HepG2 (cell line): ENCODE data around the gene UQCR11. TPM values are rescaled to one million over a fixed set of nuclear protein-coding genes. Genes with fewer than 3 reads are reported as not detected.

Experiments
- ATAC-seq: fragments of 200-7000 bp; cut with Tn5 transposase; 3 replicates; pipeline ENCODE4 v1.9.1; 2020; ENCODE audit warnings: mild to moderate bottlenecking, moderate library complexity
- BruUV-seq: library from RNA; stranded (reverse); fragments of 400-500 nt; replicated peaks from 2 replicates; lab custom pipeline; 2021; lab: Mats Ljungman, UMichigan
- CTCF ChIA-PET: fragments of 300-600 bp; formaldehyde crosslinking; extraction: SDS; loops from one replicate; lab custom pipeline; 2021; ENCODE audit warnings: low total read pairs, inconsistent platforms, low intra/inter-chr PET ratio; lab: Yijun Ruan, JAX
- POLR2A ChIA-PET: fragments of 350-600 bp; sonication (Branson Sonifier 250); formaldehyde crosslinking; loops from one replicate; lab custom pipeline; 2020; ENCODE audit warnings: antibody characterized with exemption, inconsistent platforms; lab: Yijun Ruan, JAX
- DNase-seq: peaks from one replicate; pipeline ENCODE4 v3.0.0-alpha.2; 2015; ENCODE audit warnings: low spot score
- FAIRE-seq: peaks from 3 replicates; lab custom pipeline; 2011; peaks lifted over from hg19 to GRCh38; lab: Jason Lieb, UNC
- H2AFZ ChIP-seq: one replicate; pipeline ENCODE4 v1.6.1; 2011; ENCODE audit warnings: low read length, inconsistent platforms
- H3K27ac ChIP-seq: fragments of 300-600 bp; 3 replicates; pipeline ENCODE4 v1.8.0; 2011; ENCODE audit warnings: mixed run types, mild to moderate bottlenecking, mixed read lengths, low read length, inconsistent platforms; ENCODE audit not compliant: insufficient read depth; ENCODE audit errors: extremely low read length
- H3K27me3 ChIP-seq, 2 experiments: fragments of 200-600 bp in 1 of 2; 2 replicates in 1 of 2; 3 replicates in 1 of 2; pipeline versions ENCODE4 v1.6.0 to v1.8.0; 2011; ENCODE audit warnings: low read length in 2 of 2, mild to moderate bottlenecking in 2 of 2, moderate library complexity in 2 of 2, inconsistent platforms in 1 of 2; ENCODE audit not compliant: insufficient read depth in 2 of 2, control insufficient read depth in 1 of 2
- H3K36me3 ChIP-seq, 2 experiments: fragments of 200-600 bp in 1 of 2; replicated peaks in 1 of 2; 2 replicates in 1 of 2; 3 replicates in 1 of 2; pipeline versions ENCODE4 v1.5.1 to v1.8.0; 2011; ENCODE audit warnings: low read length in 2 of 2, inconsistent platforms in 1 of 2; ENCODE audit not compliant: insufficient read depth in 2 of 2, control insufficient read depth in 1 of 2
- H3K4me1 ChIP-seq: 2 replicates; pipeline ENCODE4 v1.5.1; 2012; ENCODE audit warnings: low read length, inconsistent platforms; ENCODE audit not compliant: insufficient read depth
- H3K4me2 ChIP-seq: 2 replicates; pipeline ENCODE4 v1.6.0; 2011; ENCODE audit warnings: low read depth, low read length, inconsistent platforms
- H3K4me3 ChIP-seq, 3 experiments: fragments of 200-600 bp in 1 of 3; sonication (generic), shearing (Covaris generic) in 1 of 3; replicated peaks in 1 of 3; 2 replicates each; pipeline ENCODE4 v1.5.1; 2011 to 2016; ENCODE audit warnings: low read length in 3 of 3, inconsistent platforms in 2 of 3, low read depth in 2 of 3, mild to moderate bottlenecking in 2 of 3, control low read depth in 1 of 3, mixed read lengths in 1 of 3; ENCODE audit not compliant: insufficient read depth in 1 of 3
- H3K79me2 ChIP-seq: one replicate; pipeline ENCODE4 v1.6.1; 2011; ENCODE audit warnings: low read length, inconsistent platforms; ENCODE audit not compliant: insufficient read depth
- H3K9ac ChIP-seq: 2 replicates; pipeline ENCODE4 v1.6.0; 2011; ENCODE audit warnings: mild to moderate bottlenecking, low read depth, low read length, inconsistent platforms; ENCODE audit not compliant: insufficient read depth
- H3K9me3 ChIP-seq: 2 replicates; pipeline ENCODE4 v1.5.1; 2012; ENCODE audit warnings: mild to moderate bottlenecking, low read length
- H4K20me1 ChIP-seq: 2 replicates; pipeline ENCODE4 v1.6.0; 2011; ENCODE audit warnings: inconsistent platforms, mild to moderate bottlenecking, low read length, moderate library complexity; ENCODE audit not compliant: insufficient read depth
- NFE2 ChIP-seq: sonication (generic); formaldehyde crosslinking; IDR thresholded peaks from 2 replicates; pipeline ENCODE4 v1.4.0; 2020; ENCODE audit warnings: missing genetic modification reagents
- PRMT3 ChIP-seq: sonication (generic); formaldehyde crosslinking; IDR thresholded peaks from 2 replicates; pipeline ENCODE4 v1.8.1; 2022; ENCODE audit warnings: low read depth, mild to moderate bottlenecking, moderate library complexity, missing genetic modification reagents, borderline replicate concordance
- RFXAP ChIP-seq: sonication (generic); formaldehyde crosslinking; IDR thresholded peaks from 2 replicates; pipeline ENCODE4 v1.4.0; 2020; ENCODE audit warnings: missing genetic modification reagents, borderline replicate concordance
- SMAD3 ChIP-seq: sonication (generic); formaldehyde crosslinking; IDR thresholded peaks from 2 replicates; pipeline ENCODE4 v1.4.0; 2020; ENCODE audit warnings: missing genetic modification reagents
- TARDBP ChIP-seq: sonication (generic); formaldehyde crosslinking; IDR thresholded peaks from 2 replicates; pipeline ENCODE4 v1.8.0; 2022; ENCODE audit warnings: mild to moderate bottlenecking, missing genetic modification reagents
- TBL1XR1 ChIP-seq: fragments of 150-350 bp; IDR thresholded peaks from 2 replicates; pipeline ENCODE4 v1.6.1; 2014; ENCODE audit warnings: borderline replicate concordance, low read length; ENCODE audit not compliant: partially characterized antibody
- TCF7 ChIP-seq: sonication (generic); IDR thresholded peaks from 2 replicates; pipeline ENCODE4 v1.6.1; 2016; ENCODE audit warnings: antibody characterized with exemption, low read depth
- TSC22D2 ChIP-seq: sonication (generic); formaldehyde crosslinking; IDR thresholded peaks from 2 replicates; pipeline ENCODE4 v1.5.1; 2020; ENCODE audit warnings: missing genetic modification reagents, mild to moderate bottlenecking, borderline replicate concordance
- ZNF12 ChIP-seq: sonication (generic); formaldehyde crosslinking; IDR thresholded peaks from 2 replicates; pipeline ENCODE4 v1.5.0; 2020; ENCODE audit warnings: missing genetic modification reagents
- WGBS: methylation state at CpG from one replicate; pipeline ENCODE4 v1.1.6; 2017; ENCODE audit warnings: low lambda C conversion rate; 5-methylcytosine and 5-hydroxymethylcytosine counted together
- in situ Hi-C: cut with HindIII; loops from 2 replicates; pipeline ENCODE4 v1.10.0; 2017; ENCODE audit warnings: low pct_unique_long_range_greater_than_20kb; ENCODE audit not compliant: extremely low pct_ligation_motif_present
- intact Hi-C: fragments of 100-400 bp; cut with micrococcal nuclease; formaldehyde crosslinking; loops from one replicate; pipeline ENCODE4 v1.10.0; 2022; ENCODE audit not compliant: unreplicated experiment
- polyA plus RNA-seq, 8 experiments: library from polyadenylated mRNA; depleted of rRNA in 3 of 8; stranded (reverse) in 7 of 8; unstranded in 1 of 8; fragments of >200 nt; fragmentation: Illumina TruSeq in 4 of 8; extraction: Trizol in 4 of 8; gene quantifications; 2 replicates each; pipeline versions ENCODE4 v1.2.1 to v1.2.3, GENCODE V29; 2011 to 2016; ENCODE audit warnings: low read depth in 4 of 8, missing spikeins in 1 of 8, mixed read lengths in 1 of 8; ENCODE audit not compliant: insufficient read depth in 1 of 8
- total RNA-seq, 5 experiments: library from RNA; depleted of rRNA; stranded (reverse); fragments of >200 nt; fragmentation: Illumina TruSeq; extraction: Trizol; gene quantifications; 2 replicates each; pipeline ENCODE4 v1.2.3, GENCODE V29; 2016; ENCODE audit warnings: low read depth in 1 of 5
- TF ChIP-seq, protein P1 (sequence below): sonication (generic); formaldehyde crosslinking; IDR thresholded peaks from 2 replicates; pipeline ENCODE4 v1.5.0; 2020; ENCODE audit warnings: mild to moderate bottlenecking, missing genetic modification reagents, borderline replicate concordance
- TF ChIP-seq, protein P2 (sequence below): sonication (generic); formaldehyde crosslinking; IDR thresholded peaks from 2 replicates; pipeline ENCODE4 v1.5.1; 2020; ENCODE audit warnings: mild to moderate bottlenecking, missing genetic modification reagents, moderate library complexity

The UQCR11 gene
- total and polyA plus RNA-seq, 2 of the 13 experiments (the other 11 are each of a cell fraction or from before 2014, with no cell fraction given): 125 to 214 TPM

DNA sequence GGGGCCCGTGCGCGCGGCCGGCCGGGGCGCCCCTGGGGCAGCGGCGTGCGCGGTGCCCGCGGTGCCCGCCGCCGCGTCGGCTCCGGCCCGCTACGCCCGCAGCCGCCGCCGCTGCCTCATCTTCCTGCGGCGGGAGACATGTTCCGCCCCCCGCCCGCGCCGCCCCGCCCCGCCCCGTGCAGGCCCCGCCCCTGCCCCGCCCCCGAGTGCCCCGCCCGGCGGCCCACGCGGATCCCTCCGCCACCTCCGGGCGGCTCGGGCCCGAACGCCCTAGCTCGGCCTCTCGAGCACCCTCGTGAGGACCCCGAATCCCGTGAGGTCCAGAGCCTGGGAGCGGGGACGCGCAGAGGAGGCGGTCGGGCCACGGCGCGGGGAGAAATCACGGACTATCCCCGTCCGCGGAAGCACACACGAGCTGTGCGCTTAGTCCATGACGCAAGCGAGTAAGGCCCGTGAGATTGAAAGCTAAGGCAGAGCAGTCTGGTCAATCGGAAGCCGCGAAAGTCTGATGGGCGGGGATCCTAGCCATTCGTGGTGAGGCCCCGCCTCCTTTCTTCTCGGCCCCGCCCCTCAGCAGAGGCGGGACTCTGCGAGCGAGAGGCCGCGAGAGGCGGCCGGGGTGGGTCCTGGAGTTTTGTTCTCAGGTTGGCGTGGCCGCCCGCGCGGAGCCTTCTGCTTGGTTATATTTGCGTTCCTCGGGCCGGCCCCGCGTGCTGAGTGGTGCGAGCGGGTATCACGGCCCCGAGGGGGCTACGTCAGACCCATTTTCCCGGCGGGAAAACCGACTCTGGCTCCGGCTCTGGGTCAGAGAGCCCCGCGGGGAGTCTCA lies 47.4 kb upstream of the UQCR11 start, which contains the start of gene TCF3 (continued):
- TF ChIP-seq NFE2 (CRISPR knock-in tag) (no peak), TBL1XR1 (peak; percentile 55), TSC22D2 (CRISPR knock-in tag) (peak; percentile 24; the same call in 1 of the 2 replicates), SMAD3 (CRISPR knock-in tag) (no peak), ZNF12 (CRISPR knock-in tag) (no peak), RFXAP (no peak), TARDBP (CRISPR knock-in tag) (peak; percentile 58; the same call in 1 of the 2 replicates)

DNA sequence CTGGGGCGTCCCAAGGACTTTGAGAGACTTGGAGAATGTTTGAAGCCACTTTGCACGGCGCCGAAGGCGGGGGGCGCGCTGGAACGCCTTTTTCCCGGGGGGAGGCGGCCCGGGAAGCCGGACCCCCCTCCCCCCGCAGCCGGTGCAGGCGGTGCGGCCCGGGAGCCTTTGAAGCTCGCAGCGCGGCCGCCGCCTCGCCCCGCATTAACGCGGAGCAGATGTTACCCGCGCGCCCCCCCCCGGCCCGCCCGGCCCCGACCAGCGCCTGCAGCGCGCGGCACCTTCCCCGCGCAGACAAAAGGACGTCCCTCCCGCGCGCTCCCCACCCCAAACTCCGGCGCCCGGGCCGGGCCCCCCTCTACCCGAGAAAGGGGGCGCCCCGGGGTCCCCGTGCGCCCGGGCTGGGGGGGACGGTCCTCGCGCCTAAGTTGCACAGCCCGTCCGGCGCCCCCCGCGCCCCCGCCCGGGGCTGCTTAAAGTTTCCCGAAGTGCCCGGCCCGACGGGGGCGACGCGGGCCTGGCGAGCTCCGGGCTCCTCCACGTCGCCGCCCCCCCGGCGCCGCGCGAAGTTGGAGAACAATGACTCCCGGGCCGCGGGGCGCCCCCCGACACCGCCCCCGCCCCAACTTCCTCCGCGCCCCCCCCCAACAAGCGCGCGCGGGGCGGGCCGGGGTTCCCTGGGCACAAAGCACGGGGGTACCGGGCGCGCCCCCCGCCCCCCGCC lies 46.5 kb upstream of the UQCR11 start:
- Histone ChIP-seq H3K79me2 (peaks cover 15% of the 10 kb centered on the region), H3K36me3 (peaks cover 0 to 18% of the 10 kb centered on the region in 2 experiments; a peak in 4 of 5 replicates), H3K9ac (peak overlapping the region; percentile 75), H3K4me3 (peak overlapping the region; percentile 77 to 85 (median 77)), H4K20me1 (no peaks in the 10 kb centered on the region), H3K4me2 (peak overlapping the region; percentile 77), H3K27ac (peak overlapping the region; percentile 59), H3K4me1 (peaks cover 32% of the 10 kb centered on the region), H3K9me3 (no peaks in the 10 kb centered on the region), H3K27me3 (peaks cover 0 to 19% of the 10 kb centered on the region in 2 experiments; a peak in 3 of 5 replicates), H2AFZ (no peak overlapping the region)
- intact Hi-C loops: loop anchor here (5.0 kb wide), 1 partner anchor 44 kb away; the partner anchor contains the start of gene UQCR11
- in situ Hi-C loops: no loop called here
- DNase-seq: no peak
- POLR2A ChIA-PET: interaction anchor here (2.4 kb wide), 1 partner anchor 46 kb away, joined by 7 read pairs; the partner anchor contains the start of gene UQCR11
- no peak for FAIRE-seq
- CTCF ChIA-PET: no interaction called here
- no TSS peak for BruUV-seq
- WGBS: 0% methylated on average over 7 of the region's 101 CpGs
- 0 out of 3 replicates have a peak, but pooled peaks have one; percentile 4 for ATAC-seq
- peak; percentile 53; the same call in 1 of the 2 replicates for TF ChIP-seq TCF7
- no peak for TF ChIP-seq PRMT3
- TF ChIP-seq, protein P1, sequence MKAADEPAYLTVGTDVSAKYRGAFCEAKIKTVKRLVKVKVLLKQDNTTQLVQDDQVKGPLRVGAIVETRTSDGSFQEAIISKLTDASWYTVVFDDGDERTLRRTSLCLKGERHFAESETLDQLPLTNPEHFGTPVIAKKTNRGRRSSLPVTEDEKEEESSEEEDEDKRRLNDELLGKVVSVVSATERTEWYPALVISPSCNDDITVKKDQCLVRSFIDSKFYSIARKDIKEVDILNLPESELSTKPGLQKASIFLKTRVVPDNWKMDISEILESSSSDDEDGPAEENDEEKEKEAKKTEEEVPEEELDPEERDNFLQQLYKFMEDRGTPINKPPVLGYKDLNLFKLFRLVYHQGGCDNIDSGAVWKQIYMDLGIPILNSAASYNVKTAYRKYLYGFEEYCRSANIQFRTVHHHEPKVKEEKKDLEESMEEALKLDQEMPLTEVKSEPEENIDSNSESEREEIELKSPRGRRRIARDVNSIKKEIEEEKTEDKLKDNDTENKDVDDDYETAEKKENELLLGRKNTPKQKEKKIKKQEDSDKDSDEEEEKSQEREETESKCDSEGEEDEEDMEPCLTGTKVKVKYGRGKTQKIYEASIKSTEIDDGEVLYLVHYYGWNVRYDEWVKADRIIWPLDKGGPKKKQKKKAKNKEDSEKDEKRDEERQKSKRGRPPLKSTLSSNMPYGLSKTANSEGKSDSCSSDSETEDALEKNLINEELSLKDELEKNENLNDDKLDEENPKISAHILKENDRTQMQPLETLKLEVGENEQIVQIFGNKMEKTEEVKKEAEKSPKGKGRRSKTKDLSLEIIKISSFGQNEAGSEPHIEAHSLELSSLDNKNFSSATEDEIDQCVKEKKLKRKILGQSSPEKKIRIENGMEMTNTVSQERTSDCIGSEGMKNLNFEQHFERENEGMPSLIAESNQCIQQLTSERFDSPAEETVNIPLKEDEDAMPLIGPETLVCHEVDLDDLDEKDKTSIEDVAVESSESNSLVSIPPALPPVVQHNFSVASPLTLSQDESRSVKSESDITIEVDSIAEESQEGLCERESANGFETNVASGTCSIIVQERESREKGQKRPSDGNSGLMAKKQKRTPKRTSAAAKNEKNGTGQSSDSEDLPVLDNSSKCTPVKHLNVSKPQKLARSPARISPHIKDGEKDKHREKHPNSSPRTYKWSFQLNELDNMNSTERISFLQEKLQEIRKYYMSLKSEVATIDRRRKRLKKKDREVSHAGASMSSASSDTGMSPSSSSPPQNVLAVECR (CRISPR knock-in tag): peak; percentile 32; the same call in 1 of the 2 replicates
- TF ChIP-seq, protein P2, sequence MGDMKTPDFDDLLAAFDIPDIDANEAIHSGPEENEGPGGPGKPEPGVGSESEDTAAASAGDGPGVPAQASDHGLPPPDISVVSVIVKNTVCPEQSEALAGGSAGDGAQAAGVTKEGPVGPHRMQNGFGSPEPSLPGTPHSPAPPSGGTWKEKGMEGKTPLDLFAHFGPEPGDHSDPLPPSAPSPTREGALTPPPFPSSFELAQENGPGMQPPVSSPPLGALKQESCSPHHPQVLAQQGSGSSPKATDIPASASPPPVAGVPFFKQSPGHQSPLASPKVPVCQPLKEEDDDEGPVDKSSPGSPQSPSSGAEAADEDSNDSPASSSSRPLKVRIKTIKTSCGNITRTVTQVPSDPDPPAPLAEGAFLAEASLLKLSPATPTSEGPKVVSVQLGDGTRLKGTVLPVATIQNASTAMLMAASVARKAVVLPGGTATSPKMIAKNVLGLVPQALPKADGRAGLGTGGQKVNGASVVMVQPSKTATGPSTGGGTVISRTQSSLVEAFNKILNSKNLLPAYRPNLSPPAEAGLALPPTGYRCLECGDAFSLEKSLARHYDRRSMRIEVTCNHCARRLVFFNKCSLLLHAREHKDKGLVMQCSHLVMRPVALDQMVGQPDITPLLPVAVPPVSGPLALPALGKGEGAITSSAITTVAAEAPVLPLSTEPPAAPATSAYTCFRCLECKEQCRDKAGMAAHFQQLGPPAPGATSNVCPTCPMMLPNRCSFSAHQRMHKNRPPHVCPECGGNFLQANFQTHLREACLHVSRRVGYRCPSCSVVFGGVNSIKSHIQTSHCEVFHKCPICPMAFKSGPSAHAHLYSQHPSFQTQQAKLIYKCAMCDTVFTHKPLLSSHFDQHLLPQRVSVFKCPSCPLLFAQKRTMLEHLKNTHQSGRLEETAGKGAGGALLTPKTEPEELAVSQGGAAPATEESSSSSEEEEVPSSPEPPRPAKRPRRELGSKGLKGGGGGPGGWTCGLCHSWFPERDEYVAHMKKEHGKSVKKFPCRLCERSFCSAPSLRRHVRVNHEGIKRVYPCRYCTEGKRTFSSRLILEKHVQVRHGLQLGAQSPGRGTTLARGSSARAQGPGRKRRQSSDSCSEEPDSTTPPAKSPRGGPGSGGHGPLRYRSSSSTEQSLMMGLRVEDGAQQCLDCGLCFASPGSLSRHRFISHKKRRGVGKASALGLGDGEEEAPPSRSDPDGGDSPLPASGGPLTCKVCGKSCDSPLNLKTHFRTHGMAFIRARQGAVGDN: peak; percentile 58
